H1 (cell line): Measurements from ENCODE around the gene WTIP.

Experiments
- BCL11A ChIP-seq, 2 experiments: IDR thresholded peaks; one replicate each; pipeline ENCODE4 v1.6.1; 2011; ENCODE audit warnings: low read depth in 2 of 2, low read length in 2 of 2, mild to moderate bottlenecking in 2 of 2
- CREB1 ChIP-seq: IDR thresholded peaks from 2 replicates; pipeline ENCODE4 v1.6.1; 2012; ENCODE audit warnings: inconsistent platforms
- EZH2 ChIP-seq: fragments of 200-600 bp; sonication (generic); IDR thresholded peaks from 2 replicates; pipeline ENCODE4 v1.7.1; 2012; ENCODE audit warnings: low read depth, mild to moderate bottlenecking, moderate library complexity, low read length, inconsistent platforms; ENCODE audit not compliant: severe bottlenecking
- GTF2F1 ChIP-seq: IDR thresholded peaks from 2 replicates; pipeline ENCODE4 v1.6.1; 2012; ENCODE audit warnings: low read depth, low read length, improper control_type of control experiment, borderline replicate concordance
- JUND ChIP-seq: IDR thresholded peaks from 2 replicates; pipeline ENCODE4 v1.6.1; 2011; ENCODE audit warnings: mild to moderate bottlenecking, improper control_type of control experiment, low read length
- POLR2A ChIP-seq, 2 experiments: IDR thresholded peaks; 1 replicate in 1 of 2; 2 replicates in 1 of 2; pipeline ENCODE4 v1.6.1; 2011; ENCODE audit warnings: low read depth in 2 of 2, low read length in 2 of 2, mild to moderate bottlenecking in 2 of 2; ENCODE audit errors: control extremely low read depth in 1 of 2
- RXRA ChIP-seq: IDR thresholded peaks from 2 replicates; pipeline ENCODE4 v1.6.1; 2011; ENCODE audit warnings: low read depth, mild to moderate bottlenecking, low read length, moderate library complexity; ENCODE audit not compliant: insufficient read depth
- TAF1 ChIP-seq: IDR thresholded peaks from 2 replicates; pipeline ENCODE4 v1.6.1; 2011; ENCODE audit warnings: mild to moderate bottlenecking, low read depth, low read length
- USF2 ChIP-seq: IDR thresholded peaks from 2 replicates; pipeline ENCODE4 v1.6.1; 2011; ENCODE audit warnings: low read length, improper control_type of control experiment
- YY1 ChIP-seq: IDR thresholded peaks from 2 replicates; pipeline ENCODE4 v1.6.1; 2011; ENCODE audit warnings: low read depth, mild to moderate bottlenecking, low read length
- TF ChIP-seq, protein P1 (sequence below), 3 experiments: IDR thresholded peaks; 1 replicate in 2 of 3; 2 replicates in 1 of 3; pipeline versions ENCODE4 v1.5.1 to v1.6.1; 2011; ENCODE audit warnings: low read length in 3 of 3, mild to moderate bottlenecking in 3 of 3, inconsistent platforms in 2 of 3, low read depth in 1 of 3, moderate library complexity in 1 of 3; ENCODE audit not compliant: insufficient read depth in 1 of 3; ENCODE audit errors: control extremely low read depth in 1 of 3

DNA sequence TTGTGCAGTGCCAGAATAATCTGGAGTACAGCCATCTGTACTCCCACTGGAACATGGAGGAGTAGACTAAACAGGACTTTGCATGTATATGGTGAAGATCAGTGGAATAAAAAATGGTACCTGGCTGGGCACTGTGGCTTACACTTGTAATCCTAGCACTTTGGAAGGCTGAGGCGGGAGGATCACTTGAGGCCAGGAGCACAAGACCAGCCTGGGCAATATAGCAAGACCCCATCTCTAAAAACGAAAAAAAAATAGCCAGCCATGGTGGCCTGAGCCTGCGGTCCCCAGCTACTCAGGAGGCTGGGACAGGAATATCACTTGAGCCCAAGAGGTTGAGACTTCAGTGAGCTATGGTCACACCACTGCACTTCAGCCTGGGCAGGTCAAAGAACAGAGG lies 33.4 kb upstream of the WTIP start:
- TF ChIP-seq, protein P1, sequence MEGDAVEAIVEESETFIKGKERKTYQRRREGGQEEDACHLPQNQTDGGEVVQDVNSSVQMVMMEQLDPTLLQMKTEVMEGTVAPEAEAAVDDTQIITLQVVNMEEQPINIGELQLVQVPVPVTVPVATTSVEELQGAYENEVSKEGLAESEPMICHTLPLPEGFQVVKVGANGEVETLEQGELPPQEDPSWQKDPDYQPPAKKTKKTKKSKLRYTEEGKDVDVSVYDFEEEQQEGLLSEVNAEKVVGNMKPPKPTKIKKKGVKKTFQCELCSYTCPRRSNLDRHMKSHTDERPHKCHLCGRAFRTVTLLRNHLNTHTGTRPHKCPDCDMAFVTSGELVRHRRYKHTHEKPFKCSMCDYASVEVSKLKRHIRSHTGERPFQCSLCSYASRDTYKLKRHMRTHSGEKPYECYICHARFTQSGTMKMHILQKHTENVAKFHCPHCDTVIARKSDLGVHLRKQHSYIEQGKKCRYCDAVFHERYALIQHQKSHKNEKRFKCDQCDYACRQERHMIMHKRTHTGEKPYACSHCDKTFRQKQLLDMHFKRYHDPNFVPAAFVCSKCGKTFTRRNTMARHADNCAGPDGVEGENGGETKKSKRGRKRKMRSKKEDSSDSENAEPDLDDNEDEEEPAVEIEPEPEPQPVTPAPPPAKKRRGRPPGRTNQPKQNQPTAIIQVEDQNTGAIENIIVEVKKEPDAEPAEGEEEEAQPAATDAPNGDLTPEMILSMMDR (IDR thresholded peaks at IDR 0.05; ENCODE audit: control extremely low read depth in 1 of 3, insufficient read depth in 1 of 3, low read depth in 1 of 3, low read length in 3 of 3): no peak
- TF ChIP-seq GTF2F1 (no peak), TAF1 (no peak), YY1 (no peak), POLR2A (IDR thresholded peaks at IDR 0.05; ENCODE audit: control extremely low read depth in 1 of 2, low read depth in 2 of 2, low read length in 2 of 2) (no peak), BCL11A (IDR thresholded peaks at IDR 0.05; ENCODE audit: low read depth in 2 of 2, low read length in 2 of 2) (no peak), EZH2 (no peak), CREB1 (no peak), RXRA (no peak), USF2 (no peak), JUND (no peak)
